ENCODE results near the gene CDCA5.

Gene CDCA5

GRCh38 chr11:65043881-65044501 is 39.8 kb downstream of the CDCA5 start:
- no peak for DNase-seq (ENCODE audit: low spot score)

DNA sequence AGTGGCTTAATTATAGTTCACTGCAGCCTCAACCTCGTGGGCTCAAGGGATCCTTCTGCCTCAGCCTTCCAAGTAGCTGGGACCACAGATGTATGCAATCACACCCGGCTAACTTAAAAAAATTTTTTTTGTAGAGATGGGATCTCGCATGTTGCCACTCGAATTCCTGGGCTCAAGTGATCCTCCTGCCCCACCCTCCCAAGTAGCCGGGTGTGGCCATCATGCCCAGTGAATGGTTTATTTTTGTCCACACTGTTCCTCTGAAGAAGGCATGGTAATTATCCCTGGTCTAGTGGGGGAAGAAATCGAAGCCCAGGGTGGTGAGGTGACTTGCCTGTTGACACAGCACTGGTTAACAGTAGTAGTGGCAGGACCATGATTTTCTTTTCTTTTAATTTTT is 40.9 kb downstream of the CDCA5 start:
- no peak for DNase-seq (ENCODE audit: low spot score)

DNA sequence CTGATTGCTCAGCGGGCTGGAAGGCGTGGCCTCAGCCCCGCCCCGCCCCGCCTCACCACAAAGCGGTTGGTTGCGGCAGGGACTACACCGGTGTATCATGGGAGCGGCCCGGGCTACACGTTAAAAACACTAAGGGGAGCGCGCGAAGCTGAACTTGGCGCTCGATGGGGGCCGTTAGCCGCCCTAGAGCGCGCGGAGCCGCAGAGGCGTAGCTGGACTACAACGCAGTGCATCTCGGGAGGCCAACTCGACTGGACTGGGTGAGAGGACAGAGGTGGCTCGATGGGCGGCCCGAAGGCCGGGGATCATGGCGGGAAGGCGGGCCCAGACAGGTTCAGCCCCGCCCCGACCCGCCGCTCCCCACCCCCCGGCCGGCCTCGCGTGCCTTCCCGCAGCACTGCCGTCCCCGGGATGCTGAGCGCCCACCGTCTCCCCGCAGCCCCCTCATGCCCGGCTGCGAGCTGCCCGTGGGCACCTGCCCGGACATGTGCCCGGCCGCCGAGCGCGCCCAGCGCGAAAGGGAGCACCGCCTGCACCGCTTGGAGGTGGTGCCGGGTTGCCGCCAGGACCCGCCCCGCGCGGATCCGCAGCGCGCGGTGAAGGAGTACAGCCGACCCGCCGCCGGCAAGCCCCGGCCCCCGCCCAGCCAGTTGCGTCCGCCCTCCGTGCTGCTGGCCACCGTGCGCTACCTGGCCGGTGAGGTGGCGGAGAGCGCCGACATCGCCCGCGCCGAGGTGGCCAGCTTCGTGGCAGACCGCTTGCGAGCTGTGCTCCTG is 42.8 kb downstream of the CDCA5 start, which contains the start of gene SAC3D1:
SAC3D1 (plus strand) TSS at position 364 of the 776 bp plus-strand sequence; CDS start at position 447, 83 bp downstream.
- DNase-seq (ENCODE audit: low spot score), result peak; percentile 95

GRCh38 chr11:65040520-65040846 is 43.4 kb downstream of the CDCA5 start:
- DNase-seq (ENCODE audit: low spot score), result no peak

DNA sequence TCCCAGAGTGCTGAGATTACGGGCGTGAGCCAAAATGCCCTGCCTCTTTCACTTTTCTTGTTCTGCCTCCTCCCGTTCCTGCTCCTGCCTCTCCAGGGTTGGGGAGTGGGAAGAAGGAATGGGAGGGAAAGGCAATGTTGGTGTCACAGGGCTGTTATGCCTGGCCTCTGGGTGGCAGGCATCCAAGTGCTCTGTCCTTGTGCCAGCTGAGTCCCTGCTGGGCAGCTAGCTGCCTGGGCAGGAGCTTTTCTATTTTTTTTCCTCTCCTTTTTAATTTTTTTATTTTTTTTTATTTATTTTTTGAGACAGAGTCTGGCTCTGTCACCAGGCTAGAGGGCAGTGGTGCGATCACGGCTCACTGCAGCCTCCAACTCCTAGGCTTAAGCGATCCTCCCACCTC is 46.9 kb downstream of the CDCA5 start:
- no peak for DNase-seq (ENCODE audit: low spot score)

DNA sequence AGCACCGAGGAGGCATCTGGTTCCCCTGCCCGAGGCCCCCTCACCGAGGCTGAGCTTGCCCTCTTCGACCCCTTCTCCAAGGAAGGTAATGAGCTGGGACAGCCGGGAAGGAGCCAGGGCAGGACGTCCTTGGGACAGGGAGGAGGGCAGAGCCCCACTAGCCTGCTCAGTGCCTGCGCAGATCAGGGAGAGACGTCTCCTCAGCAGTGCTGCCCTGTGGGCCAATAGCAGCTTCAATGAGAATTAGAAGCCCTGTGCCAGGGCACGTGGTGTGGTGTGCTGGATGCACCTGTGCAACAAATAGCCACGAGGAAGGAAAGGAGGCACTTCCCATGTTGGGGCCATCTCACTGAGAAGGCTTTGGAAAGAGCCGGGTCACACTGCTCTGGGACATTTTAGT is 48.3 kb downstream of the CDCA5 start:
- no peak for DNase-seq (ENCODE audit: low spot score)

DNA sequence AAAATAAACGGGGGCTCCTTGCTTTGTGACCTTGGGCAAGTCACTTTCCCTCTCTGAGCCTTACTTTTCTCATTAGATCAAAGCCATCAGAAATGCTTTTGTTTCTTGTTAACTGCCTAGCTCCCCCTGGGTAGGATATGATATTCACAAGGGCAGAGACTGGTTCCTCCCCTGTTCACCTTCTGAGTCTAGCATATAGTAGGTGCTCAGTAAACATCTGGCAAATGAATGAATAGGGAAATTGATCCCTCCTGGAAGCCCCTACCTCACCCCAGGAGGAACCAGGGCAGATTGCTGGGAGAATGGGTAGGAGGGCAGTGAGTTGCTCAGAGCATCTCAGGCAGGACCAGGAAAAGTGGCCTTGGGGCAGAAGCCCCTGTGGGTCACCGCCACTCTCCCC is 49.4 kb downstream of the CDCA5 start:
- no peak for DNase-seq (ENCODE audit: low spot score)

DNA sequence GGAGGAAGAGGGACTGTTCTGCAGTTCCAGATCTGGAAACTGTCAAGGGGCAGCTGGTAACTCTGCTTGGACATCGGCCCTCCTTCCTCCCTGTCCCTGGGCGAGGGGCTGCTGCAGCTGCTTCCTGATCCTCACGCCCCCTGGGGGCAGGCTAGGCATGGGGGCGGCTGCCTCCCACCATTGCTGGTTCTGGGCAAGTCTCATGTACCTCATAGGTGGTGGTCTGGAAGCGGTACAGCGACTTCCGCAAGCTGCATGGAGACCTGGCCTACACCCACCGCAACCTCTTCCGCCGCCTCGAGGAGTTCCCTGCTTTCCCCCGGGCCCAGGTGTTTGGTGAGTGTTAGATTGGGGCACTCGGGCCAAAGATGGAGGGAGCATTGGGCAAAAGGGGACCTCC is 51.6 kb downstream of the CDCA5 start:
- no peak for DNase-seq (ENCODE audit: low spot score)
